Liver (tissue), 9 donors: ENCODE data around the gene SAPCD2. TPM values are rescaled to one million over a fixed set of nuclear protein-coding genes. Genes with fewer than 3 reads are reported as not detected.

Source experiments
- DNase-seq: peaks from one replicate; pipeline ENCODE4 v3.0.0-alpha.2; 2017; ENCODE audit warnings: low spot score
- H3K27ac ChIP-seq, 2 donors: one replicate each; pipeline ENCODE4 v1.7.0; 2013; ENCODE audit warnings: inconsistent platforms in 2 of 2, low read length in 2 of 2, control low read depth in 1 of 2, low read depth in 1 of 2, mild to moderate bottlenecking in 1 of 2
- H3K27me3 ChIP-seq, 4 donors: one replicate each; pipeline versions ENCODE4 v1.6.1 to v1.7.0; 2013; ENCODE audit warnings: low read length in 3 of 4, inconsistent platforms in 1 of 4, mild to moderate bottlenecking in 1 of 4, moderate library complexity in 1 of 4; ENCODE audit not compliant: control insufficient read depth in 4 of 4, insufficient read depth in 4 of 4
- H3K36me3 ChIP-seq, 4 donors: one replicate each; pipeline versions ENCODE4 v1.6.1 to v1.7.0; 2013; ENCODE audit warnings: low read length in 3 of 4, mild to moderate bottlenecking in 3 of 4, low read depth in 1 of 4, moderate library complexity in 1 of 4; ENCODE audit not compliant: control insufficient read depth in 4 of 4, insufficient read depth in 3 of 4
- H3K4me1 ChIP-seq, 4 donors: one replicate each; pipeline versions ENCODE4 v1.6.1 to v1.7.0; 2013; ENCODE audit warnings: low read length in 3 of 4, mild to moderate bottlenecking in 3 of 4, moderate library complexity in 1 of 4; ENCODE audit not compliant: control insufficient read depth in 4 of 4, insufficient read depth in 4 of 4
- H3K4me3 ChIP-seq, 3 donors: one replicate each; pipeline versions ENCODE4 v1.6.1 to v1.7.0; 2013; ENCODE audit warnings: low read length in 3 of 3, control low read depth in 1 of 3, low read depth in 1 of 3, mild to moderate bottlenecking in 1 of 3
- H3K9ac ChIP-seq, 2 donors: one replicate each; pipeline ENCODE4 v1.7.0; 2013; ENCODE audit warnings: low read length in 2 of 2, mild to moderate bottlenecking in 2 of 2, moderate library complexity in 2 of 2, control low read depth in 1 of 2, low read depth in 1 of 2
- H3K9me3 ChIP-seq, 4 donors: one replicate each; pipeline versions ENCODE4 v1.6.1 to v1.7.0; 2013; ENCODE audit warnings: low read length in 3 of 4; ENCODE audit not compliant: control insufficient read depth in 4 of 4
- ATF3 ChIP-seq: IDR thresholded peaks from 2 replicates; pipeline ENCODE4 v1.6.1; 2016; ENCODE audit warnings: antibody characterized with exemption
- CTCF ChIP-seq: fragments of 150-350 bp; IDR thresholded peaks from 2 replicates; pipeline ENCODE4 v1.5.1; 2017; ENCODE audit warnings: improper control_type of control experiment, low read depth, low read length; ENCODE audit not compliant: missing input control
- FOXA2 ChIP-seq: IDR thresholded peaks from 2 replicates; pipeline ENCODE4 v1.6.1; 2016; ENCODE audit warnings: antibody characterized with exemption
- HNF4A ChIP-seq, 2 donors: conservative IDR thresholded peaks; 2 replicates each; pipeline ENCODE4 v1.6.1; 2016; ENCODE audit warnings: antibody characterized with exemption in 2 of 2, mild to moderate bottlenecking in 2 of 2
- HNF4G ChIP-seq: IDR thresholded peaks from 2 replicates; pipeline ENCODE4 v1.6.1; 2016; ENCODE audit warnings: antibody characterized with exemption
- RAD21 ChIP-seq, 2 donors: IDR thresholded peaks; 2 replicates each; pipeline ENCODE4 v1.6.1; 2016; ENCODE audit warnings: antibody characterized with exemption in 2 of 2, mild to moderate bottlenecking in 2 of 2
- REST ChIP-seq: IDR thresholded peaks from 2 replicates; pipeline ENCODE4 v1.6.1; 2016; ENCODE audit warnings: antibody characterized with exemption, mild to moderate bottlenecking
- RXRA ChIP-seq, 2 donors: IDR thresholded peaks; 2 replicates each; pipeline ENCODE4 v1.6.1; 2017 to 2018; ENCODE audit warnings: antibody characterized with exemption in 2 of 2, mild to moderate bottlenecking in 1 of 2
- TAF1 ChIP-seq: conservative IDR thresholded peaks from 2 replicates; pipeline ENCODE4 v1.6.1; 2016; ENCODE audit warnings: antibody characterized with exemption, mild to moderate bottlenecking
- ZBTB33 ChIP-seq: IDR thresholded peaks from 2 replicates; pipeline ENCODE4 v1.6.1; 2016; ENCODE audit warnings: antibody characterized with exemption
- WGBS: extraction: QIAGEN DNeasy Blood & Tissue Kit; methylation state at CpG from one replicate; pipeline ENCODE4 v1.1.7; 2013; 5-methylcytosine and 5-hydroxymethylcytosine counted together
- polyA plus RNA-seq, 2 donors: library from polyadenylated mRNA; stranded (reverse) in 1 of 2; unstranded in 1 of 2; fragments of 200-250 nt in 1 of 2; fragments of >200 nt in 1 of 2; fragmentation: Nextera tagmentation in 1 of 2; extraction: Ambion mirVana in 1 of 2; gene quantifications; one replicate each; pipeline versions ENCODE4 v1.2.1 to v1.2.3, GENCODE V29; 2013 to 2015
- total RNA-seq, 2 donors: library from RNA; depleted of rRNA; stranded (reverse); fragments of >200 nt; gene quantifications; one replicate each; pipeline ENCODE4 v1.2.3, GENCODE V29; 2014
- donor health status: healthy.
- donor health status: healthy.
- donor health status: healthy.
- donor health status: healthy.
- donor health status: healthy.

SAPCD2 gene
- total and polyA plus RNA-seq, 4 donors: 0.06 to 1.8 (median 0.23) TPM

- peak; percentile 80 for DNase-seq
- Histone ChIP-seq H3K9ac (no peak within 1 kb of the TSS), H3K4me3 (peak within 1 kb of the TSS in 1 of 3 donors; percentile 54), H3K27me3 (peaks cover 6 to 17% (median 8%) of the 10 kb centered on the region in 4 donors), H3K9me3 (no peaks in the 10 kb centered on the region), H3K4me1 (peaks cover 0 to 36% (median 4%) of the 10 kb centered on the region in 4 donors), H3K27ac (peak within 1 kb of the TSS; percentile 4 to 27), H3K36me3 (no peaks in the 10 kb centered on the region)
- TF ChIP-seq REST (peak; percentile 96), FOXA2 (no peak), HNF4A (conservative IDR thresholded peaks at IDR 0.05) (no peak), RAD21 (IDR thresholded peaks at IDR 0.05) (peak; percentile 79 to 85), HNF4G (no peak), CTCF (peak; percentile 75), TAF1 (no peak), ZBTB33 (no peak)
- WGBS: 2% methylated on average over 57 of the region's 57 CpGs
Measured at GRCh38 chr9:137046088-137046787, 24.1 kb downstream of the SAPCD2 start, which contains the start of gene NPDC1. TSS of gene NPDC1 (minus strand) at chr9:137046177. CDS start at chr9:137045989, 188 bp downstream.

GRCh38 chr9:137045294-137046087, 24.9 kb downstream of the SAPCD2 start:
- Histone ChIP-seq H3K27ac (peak overlapping the region; percentile 4 to 27), H3K4me1 (peaks cover 0 to 36% (median 4%) of the 10 kb centered on the region in 4 donors), H3K36me3 (no peaks in the 10 kb centered on the region), H3K9me3 (no peaks in the 10 kb centered on the region), H3K9ac (no peak overlapping the region), H3K4me3 (peak overlapping the region in 1 of 3 donors; percentile 54), H3K27me3 (peaks cover 6 to 22% (median 8%) of the 10 kb centered on the region in 4 donors)
- WGBS: 4% methylated on average over 96 of the region's 96 CpGs
- no peak for TF ChIP-seq ATF3
- no peak for TF ChIP-seq CTCF
- no peak for TF ChIP-seq RXRA (IDR thresholded peaks at IDR 0.05)
- DNase-seq: no peak
